ENCODE measurements around the gene RBM4.
A peak's percentile ranks its signal among the peaks of the same experiment; 100 is the strongest.
"Not testable (repeated sequence)": the region's sequence is repeated elsewhere in the genome, so short reads cannot be mapped to it uniquely, and the experiment has no call there.

RBM4 gene

DNA sequence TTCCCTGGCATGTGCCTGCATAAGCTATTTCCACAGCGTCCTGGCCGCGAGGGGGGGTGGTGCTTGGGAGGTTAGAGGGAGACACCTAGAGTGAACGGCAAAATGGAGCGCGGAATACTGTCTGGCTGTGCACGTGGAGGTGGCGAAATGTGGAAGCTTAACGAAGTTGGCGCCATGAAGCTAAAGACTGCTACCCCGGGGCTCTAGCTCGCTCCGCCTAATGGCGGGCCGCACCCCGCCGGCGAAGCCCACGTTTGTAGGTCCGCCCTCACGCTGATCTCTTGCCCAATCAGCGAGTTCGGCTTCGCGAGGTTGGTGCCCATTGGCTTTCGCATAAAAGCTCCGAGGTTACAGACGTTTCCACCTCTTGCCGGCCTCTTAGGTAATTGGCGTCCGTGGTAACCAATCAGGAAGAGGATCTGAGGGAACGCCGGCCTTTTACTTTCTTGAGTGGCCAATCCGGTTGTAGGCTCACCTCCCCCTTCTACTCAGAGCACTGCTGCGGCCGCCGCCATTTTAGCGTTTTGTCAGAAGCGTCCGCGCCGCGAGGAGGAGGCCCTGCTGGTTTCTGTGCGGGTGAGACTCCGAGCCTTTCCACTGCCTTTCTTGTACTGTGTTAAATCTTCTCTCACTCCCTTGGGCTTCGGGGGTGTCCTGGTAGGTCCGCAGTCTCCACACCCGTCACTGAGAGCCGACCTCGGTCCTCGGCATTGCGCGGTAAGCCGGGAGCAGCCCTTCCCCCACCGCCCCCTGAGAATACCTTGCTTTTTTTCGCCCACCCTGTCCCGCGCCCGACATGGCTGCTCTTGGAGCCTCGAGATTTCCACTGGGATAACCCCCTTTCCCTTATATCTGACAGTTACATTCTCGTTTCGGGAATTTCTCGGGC lies at the start of gene RBM4:
RBM4 (plus strand) TSS at position 527 of the 889 bp plus-strand sequence. CDS start 1,009 bp downstream, outside the sequence.
- DNase-seq (ENCODE audit: low read depth) = peak; percentile 100

- not testable (repeated sequence) for DNase-seq (ENCODE audit: low read depth)
Measured at GRCh38 chr11:66589315-66589714, 49.2 kb upstream of the RBM4 start.

- no peak for DNase-seq (ENCODE audit: low read depth)
Measured at GRCh38 chr11:66589996-66590675, 48.4 kb upstream of the RBM4 start.

GRCh38 chr11:66591175-66591574 lies 47.3 kb upstream of the RBM4 start:
- DNase-seq (ENCODE audit: low read depth) = no peak

DNA sequence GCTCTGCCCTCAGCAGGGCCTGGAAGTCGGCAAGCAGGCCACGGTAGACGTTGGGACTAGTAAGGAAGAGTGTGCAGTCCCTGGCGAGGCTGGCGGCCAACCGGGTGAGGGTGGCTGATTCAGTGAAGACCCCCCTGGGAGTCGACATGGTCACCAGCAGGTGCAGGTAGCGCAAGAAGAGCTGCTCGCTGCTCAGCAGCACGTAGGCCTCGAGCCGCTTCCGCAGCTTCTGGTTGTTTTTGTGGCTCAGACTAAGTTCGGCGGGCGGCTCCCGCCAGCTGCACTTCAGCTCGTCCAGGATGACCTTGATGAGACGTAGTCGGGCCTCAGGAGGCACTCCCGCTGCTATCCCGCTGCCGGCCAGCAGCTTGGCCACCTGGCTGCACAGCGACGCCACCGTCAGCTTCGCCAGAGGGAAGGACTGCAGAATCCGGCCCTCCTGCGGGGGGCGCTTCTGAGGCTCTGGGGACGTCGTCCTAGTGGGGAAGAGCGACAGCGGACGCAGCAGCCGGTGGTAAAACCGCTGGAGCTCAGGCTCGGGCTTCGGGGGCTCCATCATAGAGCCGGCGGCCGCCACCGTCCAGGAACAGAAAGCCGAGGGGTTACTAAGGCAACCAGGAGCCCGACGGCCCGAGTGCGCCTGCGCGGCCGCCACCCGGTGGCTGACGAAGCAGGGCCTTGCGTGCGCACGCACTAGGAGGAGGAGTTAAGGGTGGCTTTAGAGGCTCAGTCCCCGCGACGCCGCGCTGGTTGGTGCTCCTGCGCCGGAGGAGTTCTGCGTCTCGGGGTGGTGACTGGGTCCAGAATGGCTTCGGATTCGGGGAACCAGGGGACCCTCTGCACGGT lies 45.8 kb upstream of the RBM4 start, which contains the start of the genes CCDC87 and CCS:
CCDC87 (minus strand) TSS at position 607 of the 846 bp plus-strand sequence; CDS start at position 559, 48 bp downstream.
CCS (plus strand) TSS at position 729 of the 846 bp plus-strand sequence; CDS start at position 806, 77 bp downstream.
- peak; percentile 96 for DNase-seq (ENCODE audit: low read depth)

DNA sequence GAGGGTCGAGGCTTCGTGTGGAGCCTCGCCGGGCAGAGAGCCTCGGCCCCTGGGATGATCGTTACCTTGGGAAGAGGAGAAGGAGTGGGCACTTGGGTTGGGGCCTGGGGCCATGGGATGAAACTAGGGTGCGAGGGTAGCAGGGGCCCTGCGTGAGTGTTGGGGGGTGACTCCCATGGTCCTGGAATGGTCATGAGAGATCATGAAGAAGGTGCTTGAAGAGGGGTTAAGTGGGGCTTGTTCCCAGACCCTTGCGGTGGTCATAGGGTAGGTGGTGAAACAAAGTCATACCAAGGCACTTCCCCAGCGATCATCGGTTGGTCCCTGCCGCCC lies 45.2 kb upstream of the RBM4 start:
- DNase-seq (ENCODE audit: low read depth) = no peak

DNA sequence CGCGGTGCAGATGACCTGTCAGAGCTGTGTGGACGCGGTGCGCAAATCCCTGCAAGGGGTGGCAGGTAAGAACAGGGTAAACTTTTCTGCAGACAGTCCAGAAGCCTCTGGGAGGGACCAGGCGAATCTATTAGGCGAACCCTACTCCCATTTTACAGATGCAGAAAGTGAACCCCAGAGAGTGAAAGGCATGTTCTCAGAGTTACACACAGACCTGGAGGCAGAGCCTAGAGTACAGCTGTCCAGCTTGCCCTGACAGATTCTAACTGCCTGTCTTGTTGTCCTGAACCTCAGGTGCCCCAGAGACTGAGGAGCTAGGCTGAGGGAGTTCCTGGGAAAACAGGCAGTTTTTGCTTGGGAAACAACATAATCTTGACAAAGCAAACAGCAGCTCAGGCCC lies 44.9 kb upstream of the RBM4 start:
- DNase-seq (ENCODE audit: low read depth) = no peak

GRCh38 chr11:66595245-66595904 lies 43.1 kb upstream of the RBM4 start:
- DNase-seq (ENCODE audit: low read depth) = no peak

DNA sequence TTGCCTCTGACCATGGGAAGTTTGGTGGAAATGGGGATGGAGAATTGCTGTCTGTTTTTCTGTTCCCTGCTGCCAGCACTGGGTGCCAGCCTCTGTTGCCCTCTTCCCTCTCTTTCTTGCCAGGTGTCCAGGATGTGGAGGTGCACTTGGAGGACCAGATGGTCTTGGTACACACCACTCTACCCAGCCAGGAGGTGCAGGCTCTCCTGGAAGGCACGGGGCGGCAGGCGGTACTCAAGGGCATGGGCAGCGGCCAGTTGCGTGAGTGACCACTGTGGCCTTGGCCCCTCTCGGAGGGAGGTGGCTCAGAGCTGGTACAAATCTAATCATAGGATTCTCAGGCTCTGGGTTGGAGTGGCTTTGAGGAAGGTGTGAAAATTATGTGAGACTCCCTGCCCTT lies 39.5 kb upstream of the RBM4 start:
- no peak for DNase-seq (ENCODE audit: low read depth)

- DNase-seq (ENCODE audit: low read depth) = no peak
Measured at GRCh38 chr11:66600219-66600618, 38.3 kb upstream of the RBM4 start.

- peak; percentile 15 for DNase-seq (ENCODE audit: low read depth)
Measured at GRCh38 chr11:66600631-66601233, 37.8 kb upstream of the RBM4 start.

GRCh38 chr11:66603072-66603471 lies 35.4 kb upstream of the RBM4 start:
- DNase-seq (ENCODE audit: low read depth) = no peak

DNA sequence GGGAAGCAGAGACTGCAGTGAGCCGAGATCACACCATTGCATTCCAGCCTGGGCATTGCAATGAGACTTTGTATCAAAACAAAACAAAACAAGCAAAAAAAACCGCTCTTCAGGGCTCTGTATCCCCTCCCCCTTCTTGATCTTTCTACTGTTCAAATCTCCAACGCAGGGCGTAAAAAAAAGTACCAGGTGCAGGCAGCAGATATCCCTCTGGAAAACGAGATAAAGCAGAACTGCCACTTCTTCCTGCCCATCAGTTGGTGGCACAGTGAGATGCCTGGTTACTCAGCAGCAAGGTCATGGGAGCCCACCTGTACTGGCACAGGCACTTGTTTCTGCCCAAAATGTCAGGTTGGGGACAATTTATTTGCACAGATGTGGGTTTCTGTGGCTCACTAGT lies 34.3 kb upstream of the RBM4 start:
- no peak for DNase-seq (ENCODE audit: low read depth)

DNA sequence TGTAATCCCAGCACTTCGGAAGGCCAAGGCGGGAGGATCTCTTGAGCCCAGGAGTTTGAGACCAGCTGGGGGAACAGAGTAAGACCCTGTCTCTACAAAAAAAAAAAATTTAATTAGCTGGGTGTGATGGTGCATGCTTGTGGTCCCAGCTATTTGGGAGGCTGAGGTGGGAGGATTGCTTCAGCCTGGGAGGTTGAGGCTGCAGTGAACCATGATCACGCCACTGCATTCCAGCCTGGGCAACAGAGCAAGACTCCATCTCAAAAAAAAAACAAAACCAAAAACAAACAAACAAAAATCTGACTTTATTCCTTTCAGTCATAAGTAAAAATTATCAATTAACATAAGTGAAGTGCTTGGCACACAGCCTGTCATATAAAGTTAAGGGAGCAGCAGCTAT lies 31.9 kb upstream of the RBM4 start:
- DNase-seq (ENCODE audit: low read depth) = not testable (repeated sequence)

- DNase-seq (ENCODE audit: low read depth) = peak; percentile 45
Measured at GRCh38 chr11:66607126-66607834, 31.2 kb upstream of the RBM4 start.

GRCh38 chr11:66609721-66610617 lies 28.5 kb upstream of the RBM4 start:
- no peak for DNase-seq (ENCODE audit: low read depth)

- DNase-seq (ENCODE audit: low read depth) = no peak
Measured at GRCh38 chr11:66612458-66612857, 26.0 kb upstream of the RBM4 start.

DNA sequence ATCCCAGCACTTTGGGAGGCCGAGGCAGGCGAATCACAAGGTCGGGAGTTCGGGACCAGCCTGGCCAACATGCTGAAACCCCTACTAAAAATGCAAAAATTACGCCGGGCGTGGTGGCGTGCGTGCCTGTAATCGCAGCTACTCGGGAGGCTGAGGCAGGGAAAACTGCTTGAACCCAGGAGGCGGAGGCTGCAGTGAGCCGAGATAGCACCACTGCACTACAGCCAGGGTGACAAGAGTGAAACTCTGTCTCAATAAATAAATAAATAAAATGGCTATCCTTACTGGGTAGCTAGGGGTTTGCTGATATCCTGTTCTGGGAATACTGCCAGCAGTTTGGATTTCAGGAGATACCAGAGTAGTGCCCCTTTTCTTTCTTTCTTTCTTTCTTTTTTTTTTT lies 24.4 kb upstream of the RBM4 start:
- no peak for DNase-seq (ENCODE audit: low read depth)

DNA sequence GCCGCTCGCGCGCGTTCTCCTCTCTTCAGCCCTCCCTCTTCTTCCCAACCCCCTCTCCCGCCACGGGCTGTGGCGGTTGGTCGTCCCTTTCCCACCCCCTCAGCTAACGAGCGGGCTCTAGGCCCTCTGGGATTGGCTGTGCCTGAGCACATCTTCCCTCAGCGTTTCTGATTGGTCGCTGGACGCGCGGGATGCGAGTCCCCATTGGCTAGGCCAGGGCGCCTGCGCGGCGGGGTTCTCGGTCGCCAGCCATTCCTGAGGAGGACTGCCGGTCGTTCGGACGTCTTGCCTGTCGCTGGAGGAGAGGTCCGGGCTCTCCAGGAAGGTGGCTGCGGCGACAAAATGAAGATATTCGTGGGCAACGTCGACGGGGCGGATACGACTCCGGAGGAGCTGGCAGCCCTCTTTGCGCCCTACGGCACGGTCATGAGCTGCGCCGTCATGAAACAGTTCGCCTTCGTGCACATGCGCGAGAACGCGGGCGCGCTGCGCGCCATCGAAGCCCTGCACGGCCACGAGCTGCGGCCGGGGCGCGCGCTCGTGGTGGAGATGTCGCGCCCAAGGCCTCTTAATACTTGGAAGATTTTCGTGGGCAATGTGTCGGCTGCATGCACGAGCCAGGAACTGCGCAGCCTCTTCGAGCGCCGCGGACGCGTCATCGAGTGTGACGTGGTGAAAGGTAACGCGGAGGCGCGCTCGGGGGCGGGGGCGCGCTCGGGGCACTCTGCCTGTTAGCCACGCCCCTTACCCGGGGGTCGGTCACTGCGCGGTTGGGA lies 21.9 kb upstream of the RBM4 start, which contains the start of gene RBM14:
RBM14 (plus strand) TSS at position 252 of the 776 bp plus-strand sequence; CDS start at position 343, 91 bp downstream.
- DNase-seq (ENCODE audit: low read depth) = peak; percentile 100

Data from EH (cell line).